T-helper 1 cell treated with Interleukin-12 subunit alpha and Interleukin-12 subunit beta and Interleukin-4 antibody, amounts not matched to agents 30 μg/mL and 1 μg/mL, for 36 hours (primary cell): Measurements from ENCODE around the gene ZNF423.
"Not testable (repeated sequence)": the region's sequence is repeated elsewhere in the genome, so short reads cannot be mapped to it uniquely, and the experiment has no call there.

ENCODE experiments used
- H3K27ac Mint-ChIP-seq: one replicate; pipeline ENCODE4 v1.8.0; 2021; ENCODE audit warnings: mild to moderate bottlenecking, mixed read lengths
- H3K27me3 Mint-ChIP-seq: one replicate; pipeline ENCODE4 v1.8.0; 2021; ENCODE audit warnings: low read depth, mixed read lengths
- H3K36me3 Mint-ChIP-seq: one replicate; pipeline ENCODE4 v1.8.0; 2021; ENCODE audit warnings: low read depth, mixed read lengths
- H3K4me1 Mint-ChIP-seq: one replicate; pipeline ENCODE4 v1.8.0; 2021; ENCODE audit warnings: low read depth, mixed read lengths
- H3K4me3 Mint-ChIP-seq: one replicate; pipeline ENCODE4 v1.8.0; 2021; ENCODE audit warnings: mild to moderate bottlenecking, moderate library complexity, mixed read lengths
- H3K9me3 Mint-ChIP-seq: one replicate; pipeline ENCODE4 v1.8.0; 2021; ENCODE audit warnings: mixed read lengths

ZNF423 gene

GRCh38 chr16:49506058-49507013 lies 349.6 kb downstream of the ZNF423 start:
- not testable (repeated sequence) for H3K4me3 Mint-ChIP-seq, H3K27me3 Mint-ChIP-seq, H3K9me3 Mint-ChIP-seq, H3K36me3 Mint-ChIP-seq, H3K27ac Mint-ChIP-seq, H3K4me1 Mint-ChIP-seq

- no peaks in the 10 kb centered on the region for H3K9me3 Mint-ChIP-seq
- H3K27ac Mint-ChIP-seq = no peak overlapping the region
- no peaks in the 10 kb centered on the region for H3K36me3 Mint-ChIP-seq
- H3K4me1 Mint-ChIP-seq = no peaks in the 10 kb centered on the region
- H3K27me3 Mint-ChIP-seq = no peaks in the 10 kb centered on the region
- no peak overlapping the region for H3K4me3 Mint-ChIP-seq
Observed at GRCh38 chr16:49505556-49505955, 350.4 kb downstream of the ZNF423 start.

DNA sequence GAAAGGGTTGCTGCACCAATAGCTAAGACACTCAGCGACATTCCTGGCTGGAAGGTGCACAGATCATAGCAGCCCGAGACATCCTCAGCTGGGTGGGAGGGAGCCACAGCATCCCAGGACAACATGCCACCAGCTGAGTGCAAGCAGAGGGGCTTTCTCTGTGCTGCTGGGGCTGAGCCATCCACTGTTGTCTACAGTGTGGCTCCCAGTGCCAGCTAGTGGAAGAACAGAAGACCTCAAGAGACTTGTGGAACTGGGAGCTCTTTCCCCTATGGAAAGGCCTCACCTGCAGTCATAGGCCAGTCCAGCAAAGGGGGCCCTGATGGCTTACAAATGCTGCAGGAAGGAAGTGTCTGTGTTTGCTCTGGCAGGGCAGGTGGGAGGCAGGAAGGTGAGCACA lies 351.3 kb downstream of the ZNF423 start:
- no peaks in the 10 kb centered on the region for H3K36me3 Mint-ChIP-seq
- H3K27me3 Mint-ChIP-seq = no peaks in the 10 kb centered on the region
- H3K27ac Mint-ChIP-seq = no peak overlapping the region
- no peaks in the 10 kb centered on the region for H3K9me3 Mint-ChIP-seq
- no peaks in the 10 kb centered on the region for H3K4me1 Mint-ChIP-seq
- no peak overlapping the region for H3K4me3 Mint-ChIP-seq

DNA sequence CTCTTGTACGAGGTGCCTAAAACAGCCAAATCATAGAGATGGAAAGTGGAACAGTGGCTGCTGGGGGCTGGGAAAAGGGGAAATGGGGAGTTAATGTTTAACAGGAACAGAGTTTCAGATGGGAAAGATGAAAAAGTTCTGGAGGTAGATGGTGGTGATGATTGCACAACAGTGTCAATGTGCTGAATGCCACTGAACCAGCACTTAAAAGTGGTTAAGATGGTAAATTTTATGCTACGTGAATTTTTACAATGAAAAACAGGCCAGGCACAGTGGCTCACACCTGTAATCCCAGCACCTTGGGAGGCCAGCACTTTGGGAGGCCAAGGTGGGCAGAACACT lies 351.9 kb downstream of the ZNF423 start:
- Mint-ChIP-seq H3K4me1 (no peaks in the 10 kb centered on the region), H3K27ac (no peak overlapping the region), H3K27me3 (no peaks in the 10 kb centered on the region), H3K9me3 (no peaks in the 10 kb centered on the region), H3K36me3 (no peaks in the 10 kb centered on the region), H3K4me3 (no peak overlapping the region)

DNA sequence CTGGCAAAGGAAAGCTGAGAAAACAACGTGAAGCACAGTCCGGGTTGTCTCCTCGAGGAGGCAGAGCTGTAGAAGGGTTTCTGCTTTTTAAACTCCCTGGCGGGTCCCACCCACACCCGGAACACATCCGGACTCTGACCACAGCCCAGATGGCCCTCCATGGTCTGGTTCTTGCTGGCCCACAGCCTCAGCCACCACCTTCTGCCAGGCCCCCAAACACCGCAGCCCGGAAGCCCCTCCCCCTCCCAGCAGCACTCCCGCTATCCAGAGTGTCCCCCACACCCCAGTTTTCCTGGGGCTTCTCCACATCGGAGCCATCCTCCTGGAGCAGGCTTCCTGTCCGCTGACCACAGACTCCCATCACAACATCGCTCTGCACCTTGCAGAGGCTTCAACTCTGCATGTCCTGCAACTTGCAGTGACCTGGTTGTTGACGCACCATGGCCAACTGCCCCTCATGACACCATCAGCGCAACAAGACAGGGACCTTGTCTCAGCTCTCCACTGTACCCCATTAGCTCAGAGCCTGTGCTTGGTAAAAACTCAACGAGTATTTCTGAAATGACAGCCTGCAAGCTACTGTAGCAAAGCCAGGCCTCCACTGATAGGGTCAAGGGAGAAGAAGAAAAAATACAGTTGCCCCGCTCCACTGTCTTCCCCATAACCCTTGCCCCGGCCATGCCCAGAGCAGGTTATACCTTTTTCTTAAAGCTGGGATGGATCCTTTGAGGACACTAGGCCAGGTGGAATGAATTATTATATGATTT lies 352.5 kb downstream of the ZNF423 start:
- Mint-ChIP-seq H3K36me3 (no peaks in the 10 kb centered on the region), H3K27me3 (no peaks in the 10 kb centered on the region), H3K4me3 (no peak overlapping the region), H3K9me3 (no peaks in the 10 kb centered on the region), H3K4me1 (no peaks in the 10 kb centered on the region), H3K27ac (no peak overlapping the region)

GRCh38 chr16:49502136-49502881 lies 353.6 kb downstream of the ZNF423 start:
- no peaks in the 10 kb centered on the region for H3K4me1 Mint-ChIP-seq
- no peaks in the 10 kb centered on the region for H3K36me3 Mint-ChIP-seq
- H3K27me3 Mint-ChIP-seq = no peaks in the 10 kb centered on the region
- H3K27ac Mint-ChIP-seq = no peak overlapping the region
- H3K9me3 Mint-ChIP-seq = no peaks in the 10 kb centered on the region
- H3K4me3 Mint-ChIP-seq = no peak overlapping the region

DNA sequence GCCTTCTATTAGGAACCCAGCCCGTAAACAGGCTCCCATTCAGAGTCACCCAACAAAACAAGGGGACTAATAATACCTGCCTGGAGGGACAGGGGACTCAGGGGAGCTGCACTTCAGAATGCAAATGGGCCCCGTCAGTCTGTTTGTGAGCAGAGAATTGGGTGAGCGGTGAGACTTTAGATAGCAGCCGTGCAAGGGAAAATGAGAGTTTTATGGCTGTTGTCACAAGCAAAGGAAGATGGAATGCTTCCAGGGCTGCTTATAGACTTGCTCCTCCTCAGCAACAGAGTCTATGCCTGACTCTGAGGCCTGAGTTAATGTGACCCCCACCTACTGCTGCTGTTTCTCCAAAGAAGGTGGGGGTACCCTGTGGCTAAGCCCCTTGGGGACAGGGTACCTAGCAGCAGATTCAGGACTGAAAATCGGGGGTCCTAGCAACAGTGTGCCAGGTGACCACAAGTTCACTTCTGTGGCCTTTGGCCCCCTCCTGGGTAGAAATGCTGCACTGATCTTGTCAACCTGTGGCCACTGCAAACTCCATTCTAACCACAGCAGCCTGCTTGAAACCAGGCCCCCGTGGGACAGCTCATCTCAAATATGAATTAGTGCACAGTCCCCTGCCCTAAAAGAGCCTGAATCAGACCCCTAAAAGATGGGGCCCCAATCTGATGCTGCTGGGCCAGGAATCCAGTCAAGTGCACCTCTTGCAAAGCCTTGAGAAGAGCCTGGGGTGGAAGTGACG lies 355.9 kb downstream of the ZNF423 start:
- no peak overlapping the region for H3K27ac Mint-ChIP-seq
- H3K27me3 Mint-ChIP-seq = no peaks in the 10 kb centered on the region
- H3K36me3 Mint-ChIP-seq = no peaks in the 10 kb centered on the region
- H3K4me1 Mint-ChIP-seq = no peaks in the 10 kb centered on the region
- H3K9me3 Mint-ChIP-seq = no peaks in the 10 kb centered on the region
- H3K4me3 Mint-ChIP-seq = no peak overlapping the region

DNA sequence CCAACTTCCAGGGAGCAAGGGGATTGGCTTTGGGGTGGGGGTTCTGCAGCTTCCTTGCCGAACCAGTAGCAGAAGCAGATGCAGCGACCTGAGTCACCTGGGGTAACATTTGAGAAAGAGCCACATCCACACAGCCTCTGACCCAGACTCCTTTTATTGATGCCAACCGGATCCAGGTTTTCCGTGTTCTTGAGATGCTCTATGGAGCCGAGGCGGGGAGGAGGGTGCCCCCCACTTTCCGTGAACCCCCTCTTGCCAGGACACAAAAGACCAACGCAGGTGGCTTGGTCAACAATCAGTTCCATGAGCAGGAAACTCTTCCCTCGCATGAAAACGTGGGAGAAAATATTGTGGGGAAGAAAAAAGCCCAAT lies 356.5 kb downstream of the ZNF423 start:
- no peaks in the 10 kb centered on the region for H3K27me3 Mint-ChIP-seq
- no peaks in the 10 kb centered on the region for H3K9me3 Mint-ChIP-seq
- H3K4me3 Mint-ChIP-seq = no peak overlapping the region
- H3K4me1 Mint-ChIP-seq = no peaks in the 10 kb centered on the region
- no peaks in the 10 kb centered on the region for H3K36me3 Mint-ChIP-seq
- H3K27ac Mint-ChIP-seq = no peak overlapping the region

- H3K9me3 Mint-ChIP-seq = no peaks in the 10 kb centered on the region
- no peak overlapping the region for H3K27ac Mint-ChIP-seq
- no peaks in the 10 kb centered on the region for H3K36me3 Mint-ChIP-seq
- H3K4me3 Mint-ChIP-seq = no peak overlapping the region
- no peaks in the 10 kb centered on the region for H3K4me1 Mint-ChIP-seq
- H3K27me3 Mint-ChIP-seq = no peaks in the 10 kb centered on the region
Observed at GRCh38 chr16:49498666-49499413, 357.1 kb downstream of the ZNF423 start.

DNA sequence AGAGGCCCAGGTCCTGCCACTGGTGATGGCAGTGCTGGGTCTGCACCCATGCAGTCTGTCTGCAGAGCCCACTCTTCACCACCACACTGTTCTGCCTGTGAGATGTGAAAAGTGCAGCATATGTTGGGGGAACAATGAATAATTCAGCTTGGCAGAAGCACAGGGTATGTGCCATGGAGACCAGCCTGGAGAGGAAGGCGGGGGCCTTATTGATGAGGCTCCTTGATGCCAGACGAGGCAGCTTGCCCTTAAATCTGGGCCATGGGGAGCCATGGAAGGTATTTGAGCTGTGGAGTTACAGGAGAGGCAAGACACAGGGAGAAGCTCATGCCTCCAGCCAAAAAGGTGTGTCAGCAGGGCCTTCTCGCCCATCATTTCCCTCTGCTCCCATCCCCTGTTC lies 357.6 kb downstream of the ZNF423 start:
- Mint-ChIP-seq H3K4me3 (no peak overlapping the region), H3K27ac (no peak overlapping the region), H3K4me1 (no peaks in the 10 kb centered on the region), H3K9me3 (no peaks in the 10 kb centered on the region), H3K27me3 (no peaks in the 10 kb centered on the region), H3K36me3 (no peaks in the 10 kb centered on the region)

DNA sequence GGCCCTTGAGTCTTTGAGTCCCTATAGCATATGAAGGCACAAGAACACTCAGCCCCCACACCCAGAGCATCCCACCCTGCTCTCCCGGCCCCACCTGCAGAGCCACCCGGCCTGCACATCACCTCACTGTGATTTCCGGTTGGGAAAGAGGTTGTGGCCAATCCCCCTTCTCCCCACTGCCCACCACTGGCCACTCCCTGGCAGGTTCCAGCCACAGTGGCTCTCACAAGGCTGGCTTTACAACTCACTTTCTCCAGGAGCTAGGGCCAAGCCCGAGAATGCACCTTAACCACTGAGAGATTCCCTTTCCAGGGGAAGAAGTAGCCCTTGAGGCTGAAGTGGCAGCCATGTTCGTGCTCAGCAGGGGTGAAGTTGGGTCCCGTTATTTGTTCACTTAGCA lies 358.4 kb downstream of the ZNF423 start:
- Mint-ChIP-seq H3K4me3 (no peak overlapping the region), H3K4me1 (no peaks in the 10 kb centered on the region), H3K36me3 (no peaks in the 10 kb centered on the region), H3K27ac (no peak overlapping the region), H3K9me3 (no peaks in the 10 kb centered on the region), H3K27me3 (no peaks in the 10 kb centered on the region)

DNA sequence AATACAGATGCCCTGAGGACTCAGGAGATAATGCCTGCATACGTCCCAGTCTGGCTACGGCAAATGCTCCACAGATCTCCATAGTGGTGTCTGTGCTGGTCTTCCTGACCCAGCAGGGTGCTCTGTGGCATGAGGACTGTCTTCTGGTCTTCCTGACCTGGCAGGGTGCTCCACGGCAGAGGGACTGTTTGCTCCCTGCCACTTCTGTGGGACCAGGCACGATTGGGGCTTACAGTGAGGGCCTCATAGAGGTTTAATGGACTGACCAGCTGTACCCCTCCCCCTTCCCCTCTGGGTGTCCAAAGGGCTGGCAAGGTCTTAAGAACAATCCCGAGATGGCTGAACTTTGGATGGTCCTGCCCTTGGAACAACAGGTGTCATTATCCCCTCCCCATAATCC lies 359.3 kb downstream of the ZNF423 start:
- H3K4me1 Mint-ChIP-seq = no peaks in the 10 kb centered on the region
- no peaks in the 10 kb centered on the region for H3K27me3 Mint-ChIP-seq
- no peak overlapping the region for H3K4me3 Mint-ChIP-seq
- no peaks in the 10 kb centered on the region for H3K36me3 Mint-ChIP-seq
- H3K27ac Mint-ChIP-seq = no peak overlapping the region
- no peaks in the 10 kb centered on the region for H3K9me3 Mint-ChIP-seq

DNA sequence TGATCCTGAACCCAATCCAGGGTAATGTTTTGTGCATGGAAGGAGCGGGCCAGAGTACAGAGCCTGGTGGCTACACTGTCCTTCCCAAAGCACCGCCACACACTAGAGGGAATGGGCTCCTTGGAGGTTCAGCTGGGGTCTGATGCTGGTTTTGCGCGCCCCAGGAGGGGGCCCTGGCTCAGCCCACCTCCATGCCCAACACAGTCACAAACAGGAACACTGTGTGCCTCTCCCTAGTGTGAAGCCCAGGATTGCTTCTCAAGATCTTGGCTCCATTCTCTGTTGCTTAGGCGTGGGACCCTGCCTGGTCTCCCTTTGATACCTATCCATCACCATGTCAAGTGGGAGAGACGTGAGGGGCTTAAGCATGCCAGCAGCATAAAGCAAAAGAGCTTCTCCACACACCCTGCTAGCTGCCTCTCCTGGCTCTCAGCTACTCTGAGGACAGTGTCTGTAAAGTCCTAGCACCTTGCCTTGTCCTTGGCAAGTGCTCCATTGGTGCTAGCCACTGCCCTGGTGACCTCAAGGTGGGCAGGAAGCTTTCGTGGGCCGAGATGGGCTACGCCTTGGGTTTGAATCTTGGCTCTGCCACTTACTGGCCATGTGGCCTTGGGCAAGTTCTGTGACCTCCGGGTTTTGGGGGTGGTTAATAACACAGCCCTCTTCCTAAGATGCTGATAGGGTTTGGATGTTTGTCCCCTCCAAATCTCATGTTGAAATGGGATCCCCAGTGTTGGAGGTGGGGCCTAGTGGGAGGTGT lies 360.1 kb downstream of the ZNF423 start:
- no peaks in the 10 kb centered on the region for H3K9me3 Mint-ChIP-seq
- no peak overlapping the region for H3K27ac Mint-ChIP-seq
- no peak overlapping the region for H3K4me3 Mint-ChIP-seq
- H3K27me3 Mint-ChIP-seq = no peaks in the 10 kb centered on the region
- H3K4me1 Mint-ChIP-seq = no peaks in the 10 kb centered on the region
- no peaks in the 10 kb centered on the region for H3K36me3 Mint-ChIP-seq
